ENCODE results near the gene MICAL2.

MICAL2 gene

DNA sequence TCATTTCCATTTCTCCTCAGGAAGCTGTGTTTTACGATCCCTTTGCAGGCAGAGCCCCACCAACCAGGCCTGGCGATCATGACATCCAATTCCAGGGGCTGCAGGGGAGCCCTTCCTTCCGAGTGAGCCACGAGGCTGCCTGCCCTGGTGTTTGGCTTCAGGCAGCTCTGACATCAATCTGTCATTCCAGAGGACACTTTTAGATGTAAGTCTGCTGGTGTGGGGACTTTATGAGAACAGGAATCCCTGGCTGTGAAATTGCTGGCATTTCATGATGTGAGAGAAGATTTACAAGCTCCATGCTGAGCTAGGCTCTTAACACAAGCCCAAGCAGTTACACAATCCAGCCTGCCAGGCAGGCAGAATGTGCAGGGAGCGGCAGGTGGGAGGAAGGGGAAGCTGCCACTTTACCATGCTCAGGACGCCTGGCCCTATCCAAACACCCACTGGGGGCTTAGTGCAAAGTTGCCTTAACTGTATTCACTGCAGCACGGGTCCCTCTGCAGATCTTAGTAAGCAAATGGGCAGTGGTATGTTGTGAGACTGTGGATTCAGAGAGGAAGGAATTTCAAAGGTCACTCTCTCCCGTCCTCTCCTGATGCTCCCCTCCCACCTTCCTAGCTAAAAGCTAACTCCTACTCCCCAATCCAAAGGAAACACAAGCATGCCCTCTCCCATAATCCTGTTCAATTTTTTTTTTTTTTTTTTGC is 43.4 kb upstream of the MICAL2 start:
- TF ChIP-seq, protein P1, sequence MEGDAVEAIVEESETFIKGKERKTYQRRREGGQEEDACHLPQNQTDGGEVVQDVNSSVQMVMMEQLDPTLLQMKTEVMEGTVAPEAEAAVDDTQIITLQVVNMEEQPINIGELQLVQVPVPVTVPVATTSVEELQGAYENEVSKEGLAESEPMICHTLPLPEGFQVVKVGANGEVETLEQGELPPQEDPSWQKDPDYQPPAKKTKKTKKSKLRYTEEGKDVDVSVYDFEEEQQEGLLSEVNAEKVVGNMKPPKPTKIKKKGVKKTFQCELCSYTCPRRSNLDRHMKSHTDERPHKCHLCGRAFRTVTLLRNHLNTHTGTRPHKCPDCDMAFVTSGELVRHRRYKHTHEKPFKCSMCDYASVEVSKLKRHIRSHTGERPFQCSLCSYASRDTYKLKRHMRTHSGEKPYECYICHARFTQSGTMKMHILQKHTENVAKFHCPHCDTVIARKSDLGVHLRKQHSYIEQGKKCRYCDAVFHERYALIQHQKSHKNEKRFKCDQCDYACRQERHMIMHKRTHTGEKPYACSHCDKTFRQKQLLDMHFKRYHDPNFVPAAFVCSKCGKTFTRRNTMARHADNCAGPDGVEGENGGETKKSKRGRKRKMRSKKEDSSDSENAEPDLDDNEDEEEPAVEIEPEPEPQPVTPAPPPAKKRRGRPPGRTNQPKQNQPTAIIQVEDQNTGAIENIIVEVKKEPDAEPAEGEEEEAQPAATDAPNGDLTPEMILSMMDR (conservative IDR thresholded peaks at IDR 0.05) = no peak

DNA sequence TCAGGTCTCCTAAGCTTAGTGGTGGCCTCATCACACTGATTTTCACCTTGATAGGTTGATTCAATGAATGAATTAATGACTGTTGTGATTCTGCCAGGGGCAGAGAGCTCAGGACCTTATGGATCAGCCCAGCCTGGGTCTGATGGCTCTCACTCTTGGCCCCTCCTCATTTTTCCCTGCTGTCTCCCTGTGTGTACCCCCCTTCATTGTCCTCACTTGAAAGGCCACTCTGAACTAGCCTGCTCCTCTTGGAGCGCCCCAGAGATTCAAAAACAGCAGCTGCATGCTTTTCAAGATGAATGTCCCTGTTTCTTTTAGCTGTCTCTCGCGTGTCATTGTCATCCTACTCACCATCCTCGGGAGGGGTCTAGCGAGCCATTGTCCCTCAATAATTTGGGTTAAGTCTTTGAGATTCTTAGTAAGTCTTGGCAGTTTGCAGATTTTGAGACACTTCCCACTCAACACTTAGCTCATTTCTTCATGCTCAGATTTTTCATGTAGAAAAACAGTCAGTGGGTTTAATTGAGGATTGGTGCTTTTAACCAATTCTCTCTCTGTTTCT is 42.5 kb upstream of the MICAL2 start:
- H3K27ac ChIP-seq = peak overlapping the region; percentile 58
- TF ChIP-seq, protein P1 (conservative IDR thresholded peaks at IDR 0.05) = no peak

More for the DNA sequence above, 43.4 kb upstream of the MICAL2 start:
- peak overlapping the region; percentile 58 for H3K27ac ChIP-seq

DNA sequence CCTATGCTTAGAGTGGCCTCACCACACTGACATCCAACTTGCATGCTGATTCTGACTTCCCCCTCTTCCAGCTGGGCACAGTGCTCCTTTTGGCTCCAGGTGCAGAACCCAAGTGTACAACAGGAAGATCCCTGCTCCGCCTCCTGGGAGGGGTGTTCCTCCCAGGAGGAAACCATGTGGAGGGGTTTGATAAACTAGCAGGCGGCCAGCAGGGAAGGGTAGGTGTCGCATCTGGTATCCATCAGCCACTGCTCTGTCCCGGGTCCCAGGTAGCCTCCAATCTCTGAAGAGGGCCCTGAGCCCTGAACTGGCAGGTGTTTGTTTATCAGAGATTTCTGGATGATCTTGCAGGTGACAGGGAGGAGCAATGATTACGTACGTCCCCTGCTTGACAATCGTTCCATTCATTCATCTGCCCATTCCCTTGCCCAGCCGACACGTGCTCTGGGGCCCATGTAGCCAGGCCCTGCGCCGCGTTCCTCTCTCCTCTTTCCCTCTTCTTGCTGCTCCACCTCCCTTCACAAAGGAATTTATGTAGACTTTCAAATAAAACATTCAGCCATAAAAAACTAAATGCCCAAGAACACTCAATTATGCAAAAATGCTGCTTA is 41.2 kb upstream of the MICAL2 start:
- H3K27ac ChIP-seq = no peak overlapping the region
- TF ChIP-seq, protein P1 (conservative IDR thresholded peaks at IDR 0.05) = no peak

DNA sequence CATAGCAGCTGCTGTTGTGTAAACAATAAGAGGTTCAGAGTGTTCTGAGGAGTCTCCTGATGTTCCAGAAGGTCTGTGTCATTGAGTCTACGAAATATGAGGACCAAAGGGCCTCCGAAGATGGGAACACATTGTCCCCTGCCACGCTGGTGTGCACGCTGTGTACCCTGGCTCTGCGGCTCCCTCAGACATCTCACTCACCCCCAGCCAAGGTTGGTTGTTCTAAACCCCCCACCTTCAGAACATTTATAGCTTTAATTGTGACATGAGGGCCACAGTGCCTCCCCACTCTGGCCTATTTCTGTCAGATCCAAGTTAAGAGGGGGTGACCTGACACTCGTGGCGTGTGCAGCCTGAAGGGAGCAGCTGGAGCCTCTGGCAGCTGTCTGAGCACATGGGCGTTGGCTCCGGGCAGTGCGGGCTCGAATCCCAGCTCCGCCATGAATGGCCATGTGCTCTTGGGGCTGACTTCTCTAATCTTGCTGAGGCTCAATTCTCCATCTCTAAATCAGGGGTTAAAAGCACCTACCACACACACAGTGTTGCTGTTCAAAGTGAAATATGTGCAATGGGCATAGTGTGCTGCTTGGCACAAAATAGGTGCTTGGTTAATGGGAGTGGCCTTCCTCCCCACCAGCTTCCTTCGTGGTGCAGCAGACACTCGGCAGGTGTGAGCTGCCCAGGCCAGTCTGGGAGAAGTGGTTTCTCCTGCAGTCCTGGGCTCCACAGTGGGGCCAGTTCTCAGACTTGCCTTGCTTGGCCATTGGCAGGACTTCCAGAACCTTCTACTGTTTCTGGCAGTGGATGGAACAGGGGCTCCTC is 39.7 kb upstream of the MICAL2 start:
- TF ChIP-seq, protein P1 (conservative IDR thresholded peaks at IDR 0.05) = no peak
- H3K27ac ChIP-seq = no peak overlapping the region

DNA sequence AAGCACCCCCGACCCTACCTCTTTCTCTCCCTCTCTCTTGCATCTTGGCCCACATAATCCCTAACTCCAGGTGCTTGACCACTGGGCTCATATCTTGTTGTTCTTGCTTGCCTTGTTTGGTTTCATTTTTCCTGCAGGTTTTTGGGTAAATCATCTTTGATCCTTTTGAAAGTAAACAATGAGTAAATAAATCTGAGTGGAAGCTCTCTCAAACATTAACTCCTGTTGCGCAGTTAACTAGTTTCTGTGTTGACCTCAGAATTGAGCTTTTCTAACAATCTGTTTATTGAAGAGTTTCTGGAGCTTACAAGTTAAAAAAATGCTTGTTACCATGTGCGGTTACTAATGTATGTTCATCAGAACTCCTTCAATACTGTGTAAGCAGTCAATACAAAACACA is 38.8 kb upstream of the MICAL2 start:
- TF ChIP-seq, protein P1 (conservative IDR thresholded peaks at IDR 0.05) = no peak
- no peak overlapping the region for H3K27ac ChIP-seq

DNA sequence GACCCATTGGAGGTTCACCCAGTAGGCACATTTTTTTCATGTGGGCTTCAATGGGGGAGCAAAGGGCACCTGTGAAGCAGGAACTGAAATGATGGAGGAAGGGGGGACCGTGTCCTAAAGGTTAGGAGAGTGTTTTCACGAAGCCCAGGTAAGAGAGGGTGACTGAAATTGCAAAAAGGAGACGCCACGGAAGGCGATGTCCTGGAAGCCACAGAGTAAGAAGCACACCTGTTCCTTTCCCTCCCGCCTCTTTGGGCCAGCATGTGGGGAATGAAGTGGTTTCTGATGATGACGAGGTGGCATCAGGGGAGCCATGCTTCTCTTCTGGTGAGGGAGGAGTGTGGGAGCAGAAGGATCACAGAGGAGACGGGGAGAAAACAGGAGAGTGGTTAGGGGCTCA is 37.0 kb upstream of the MICAL2 start:
- H3K27ac ChIP-seq = no peak overlapping the region
- TF ChIP-seq, protein P1 (conservative IDR thresholded peaks at IDR 0.05) = no peak

DNA sequence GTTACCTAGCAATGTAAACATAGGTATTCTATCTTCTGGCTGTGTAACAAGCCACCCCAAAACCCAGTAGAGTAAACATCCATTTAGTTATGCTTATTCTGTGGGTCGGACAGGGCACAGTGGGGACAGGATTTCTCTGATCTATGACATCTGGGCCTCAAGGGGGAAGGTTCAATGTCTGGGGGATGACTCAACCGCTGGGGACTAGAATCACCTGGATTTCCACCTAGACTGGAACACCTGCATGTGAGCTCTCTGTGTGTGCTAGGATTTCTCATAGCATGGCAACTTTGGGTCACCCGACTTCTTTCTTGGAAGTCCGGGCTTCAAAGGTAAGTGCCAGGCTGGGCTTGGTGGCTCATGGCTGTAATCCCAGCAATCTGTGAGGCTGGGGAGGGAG is 36.5 kb upstream of the MICAL2 start:
- no peak overlapping the region for H3K27ac ChIP-seq

More for the DNA sequence above, 36.5 kb upstream of the MICAL2 start:
- TF ChIP-seq, protein P1 (conservative IDR thresholded peaks at IDR 0.05) = no peak

Measured in VCaP (cell line).